AG04449 (cell line): ENCODE results near the gene ADRA2C.
A peak's percentile ranks its signal among the peaks of the same experiment; 100 is the strongest.

ENCODE experiments used
- CTCF ChIA-PET: fragments of 350-600 bp; formaldehyde crosslinking; extraction: SDS; loops from one replicate; lab custom pipeline; 2021; ENCODE audit warnings: antibody characterized with exemption; lab: Yijun Ruan, JAX
- POLR2A ChIA-PET: fragments of 400-600, 350-600 bp; formaldehyde crosslinking; extraction: SDS; loops from one replicate; lab custom pipeline; 2020; ENCODE audit warnings: antibody characterized with exemption, inconsistent platforms; lab: Yijun Ruan, JAX
- DNase-seq: peaks from one replicate; pipeline ENCODE4 v3.0.0-alpha.2; 2010; ENCODE audit warnings: low read depth, low spot score
- H3K4me3 ChIP-seq: 2 replicates; pipeline ENCODE4 v1.5.1; 2011; ENCODE audit warnings: low read depth, mild to moderate bottlenecking, control low read depth, low read length
- TF ChIP-seq, protein P1 (sequence below): IDR thresholded peaks from one replicate; pipeline ENCODE4 v1.5.1; 2011; ENCODE audit warnings: mild to moderate bottlenecking, moderate library complexity, low read length, control low read depth, inconsistent platforms; ENCODE audit not compliant: insufficient read depth; ENCODE audit errors: missing control alignments

The ADRA2C gene

GRCh38 chr4:3766036-3766784 is at the start of gene ADRA2C:
TSS of gene ADRA2C (plus strand) at chr4:3766385. CDS start at chr4:3766607, 222 bp downstream.
- no peak for DNase-seq
- ChIA-PET POLR2A (no interaction called here), CTCF (interaction anchor here (0.7 to 2.2 kb wide), 6 partner anchors 17 to 177 kb away, joined by 3 to 8 read pairs (median 5); no protein-coding TSS in a partner anchor)
- TF ChIP-seq, protein P1, sequence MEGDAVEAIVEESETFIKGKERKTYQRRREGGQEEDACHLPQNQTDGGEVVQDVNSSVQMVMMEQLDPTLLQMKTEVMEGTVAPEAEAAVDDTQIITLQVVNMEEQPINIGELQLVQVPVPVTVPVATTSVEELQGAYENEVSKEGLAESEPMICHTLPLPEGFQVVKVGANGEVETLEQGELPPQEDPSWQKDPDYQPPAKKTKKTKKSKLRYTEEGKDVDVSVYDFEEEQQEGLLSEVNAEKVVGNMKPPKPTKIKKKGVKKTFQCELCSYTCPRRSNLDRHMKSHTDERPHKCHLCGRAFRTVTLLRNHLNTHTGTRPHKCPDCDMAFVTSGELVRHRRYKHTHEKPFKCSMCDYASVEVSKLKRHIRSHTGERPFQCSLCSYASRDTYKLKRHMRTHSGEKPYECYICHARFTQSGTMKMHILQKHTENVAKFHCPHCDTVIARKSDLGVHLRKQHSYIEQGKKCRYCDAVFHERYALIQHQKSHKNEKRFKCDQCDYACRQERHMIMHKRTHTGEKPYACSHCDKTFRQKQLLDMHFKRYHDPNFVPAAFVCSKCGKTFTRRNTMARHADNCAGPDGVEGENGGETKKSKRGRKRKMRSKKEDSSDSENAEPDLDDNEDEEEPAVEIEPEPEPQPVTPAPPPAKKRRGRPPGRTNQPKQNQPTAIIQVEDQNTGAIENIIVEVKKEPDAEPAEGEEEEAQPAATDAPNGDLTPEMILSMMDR = no peak
- peak within 1 kb of the TSS; percentile 50 for H3K4me3 ChIP-seq

- H3K4me3 ChIP-seq = no peak overlapping the region
- TF ChIP-seq, protein P1 = no peak
- ChIA-PET CTCF (no interaction called here), POLR2A (no interaction called here)
- DNase-seq = no peak
Observed at GRCh38 chr4:3716631-3717235, 49.5 kb upstream of the ADRA2C start.

DNA sequence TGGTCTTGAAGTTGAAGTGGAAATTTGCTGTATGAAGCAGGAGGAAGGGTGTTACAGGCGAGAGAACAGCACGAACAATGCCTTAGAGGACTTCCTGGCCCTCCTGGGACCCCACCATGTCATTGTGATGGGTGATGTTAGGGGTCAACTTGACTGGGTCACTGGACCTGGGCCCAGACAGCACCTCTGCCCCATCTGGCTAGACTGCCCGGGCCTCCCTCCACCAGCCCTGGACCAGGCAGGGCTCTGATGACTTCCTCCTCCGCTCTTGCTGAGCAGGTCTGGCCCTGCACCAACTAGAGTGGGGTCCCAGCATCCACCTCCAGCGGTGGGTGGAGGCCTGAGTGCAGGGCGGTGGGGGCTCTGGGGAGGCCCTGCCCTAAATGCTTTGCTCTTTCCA is 48.9 kb upstream of the ADRA2C start:
- no peak for DNase-seq
- TF ChIP-seq, protein P1 = no peak
- POLR2A ChIA-PET = no interaction called here
- H3K4me3 ChIP-seq = no peak overlapping the region
- CTCF ChIA-PET = no interaction called here

GRCh38 chr4:3718462-3718861 is 47.7 kb upstream of the ADRA2C start:
- DNase-seq = no peak
- CTCF ChIA-PET = no interaction called here

GRCh38 chr4:3719191-3719590 is 47.0 kb upstream of the ADRA2C start:
- no peak overlapping the region for H3K4me3 ChIP-seq
- CTCF ChIA-PET = interaction anchor here (0.8 kb wide), 1 partner anchor 15 kb away, joined by 3 read pairs; no protein-coding TSS in a partner anchor
- POLR2A ChIA-PET = no interaction called here
- DNase-seq = no peak
- TF ChIP-seq, protein P1 = no peak

More at GRCh38 chr4:3718462-3718861, 47.7 kb upstream of the ADRA2C start:
- POLR2A ChIA-PET = no interaction called here
- TF ChIP-seq, protein P1 = no peak
- no peak overlapping the region for H3K4me3 ChIP-seq

DNA sequence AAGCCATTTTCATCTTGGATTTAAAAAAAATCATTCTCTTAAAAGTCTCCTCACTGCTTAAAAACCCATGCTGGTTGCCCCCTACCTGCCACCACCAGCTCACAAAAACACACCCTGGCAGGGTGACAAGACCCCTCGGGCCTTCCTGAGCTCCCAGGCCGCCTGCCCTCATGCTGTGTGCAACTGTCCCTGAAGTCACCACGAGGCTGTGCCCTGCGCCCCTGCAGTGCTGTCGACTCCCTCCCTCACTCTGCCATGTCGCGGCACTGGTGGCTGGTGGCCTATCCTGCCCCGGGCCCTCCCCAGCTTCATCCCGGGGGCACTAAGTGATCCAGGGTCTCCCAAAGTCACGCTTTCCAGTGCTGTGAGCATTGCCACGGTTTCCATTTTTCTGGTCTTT is 46.3 kb upstream of the ADRA2C start:
- TF ChIP-seq, protein P1 = no peak
- CTCF ChIA-PET = interaction anchor here (0.8 kb wide), 1 partner anchor 14 kb away, joined by 3 read pairs; no protein-coding TSS in a partner anchor

More for the DNA sequence above, 46.3 kb upstream of the ADRA2C start:
- no peak overlapping the region for H3K4me3 ChIP-seq
- no peak for DNase-seq
- POLR2A ChIA-PET = no interaction called here
